ENCODE data around the gene IGFN1. TPM values are rescaled to one million over a fixed set of nuclear protein-coding genes. Genes with fewer than 3 reads are reported as not detected.
A peak's percentile ranks its signal among the peaks of the same experiment; 100 is the strongest.

The IGFN1 gene
- total RNA-seq, 2 experiments from 2014 or later = not detected

DNA sequence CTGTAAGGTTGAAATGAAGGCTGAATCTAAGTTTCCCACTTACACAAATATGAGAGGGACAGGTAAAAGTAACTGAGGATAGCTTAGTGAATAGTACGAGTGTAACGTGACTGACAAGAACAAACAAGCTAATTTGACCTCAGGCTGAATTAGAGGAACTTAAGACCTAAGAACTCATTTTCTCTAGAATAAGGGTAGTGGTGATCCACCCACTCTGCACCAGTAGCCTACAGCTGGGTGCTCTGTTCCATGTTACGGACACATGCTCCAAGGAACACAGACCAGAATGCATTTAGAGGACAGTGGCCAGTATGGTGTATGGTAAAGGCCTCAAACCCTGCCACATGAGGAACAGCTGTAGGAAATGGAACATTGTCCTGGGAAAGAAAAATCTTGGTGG is 21.4 kb upstream of the IGFN1 start:
- no peak for ATAC-seq (ENCODE audit: poor library complexity)
- H3K27ac Mint-ChIP-seq = no peak overlapping the region
- H3K36me3 Mint-ChIP-seq (ENCODE audit: low read depth) = no peaks in the 10 kb centered on the region
- CTCF ChIA-PET = interaction anchor here (0.8 to 2.4 kb wide), 2 partner anchors 10 to 56 kb away, joined by 4 to 6 read pairs; no protein-coding TSS in a partner anchor
- no peaks in the 10 kb centered on the region for H3K9me3 Mint-ChIP-seq
- Histone ChIP-seq H3K27me3 (ENCODE audit: control insufficient read depth in 1 of 2, insufficient read depth in 2 of 2, low read length in 2 of 2) (no peaks in the 10 kb centered on the region), H3K4me3 (ENCODE audit: low read length) (no peak overlapping the region), H3K4me1 (ENCODE audit: insufficient read depth, low read length) (peaks cover 15% of the 10 kb centered on the region), H3K9me3 (ENCODE audit: control insufficient read depth in 1 of 2, insufficient read depth in 1 of 2, low read length in 2 of 2) (peaks cover 0 to 3% of the 10 kb centered on the region in 2 experiments), H3K36me3 (ENCODE audit: insufficient read depth, low read length) (no peaks in the 10 kb centered on the region), H3K27ac (ENCODE audit: low read depth in 1 of 2, low read length in 2 of 2) (no peak overlapping the region)
- intact Hi-C loops (cut with DNase I, micrococcal nuclease) = no loop called here
- POLR2A ChIA-PET = interaction anchor here (3.5 kb wide), 1 partner anchor 15 kb away, joined by 12 read pairs; the partner anchor contains the start of gene TMEM9
- H3K4me1 Mint-ChIP-seq (ENCODE audit: low read depth) = peaks cover 23% of the 10 kb centered on the region
- no peak overlapping the region for H3K4me3 Mint-ChIP-seq
- DNase-seq = no peak
- H3K27me3 Mint-ChIP-seq = peaks cover 21% of the 10 kb centered on the region
- no peak for TF ChIP-seq CTCF (IDR thresholded peaks at IDR 0.05)

DNA sequence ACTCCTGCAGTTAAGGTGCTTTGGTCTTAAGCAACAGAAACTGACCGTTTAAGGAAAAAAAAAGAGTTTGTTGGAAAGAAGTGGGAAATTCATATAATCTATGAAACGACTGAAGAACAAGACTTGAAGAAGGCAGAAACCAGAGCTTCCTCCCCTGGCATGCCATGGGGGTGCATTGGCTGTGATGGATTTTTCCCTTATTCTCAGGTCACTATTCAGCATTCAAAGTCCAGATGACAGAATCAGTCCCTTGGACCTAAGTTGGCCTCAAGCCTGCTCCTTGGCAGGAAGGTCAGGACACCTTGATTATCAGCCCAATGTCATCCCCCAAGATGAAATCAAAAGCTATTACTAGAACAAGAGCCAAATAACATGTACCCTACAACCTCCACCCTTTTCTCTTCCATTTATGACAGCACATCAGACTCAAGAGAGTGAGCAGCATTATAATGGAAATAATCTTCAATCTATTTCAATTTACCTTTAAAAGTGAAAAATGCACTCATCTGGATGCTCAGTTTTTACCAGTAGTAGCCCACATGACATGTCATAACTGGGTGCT is 20.6 kb upstream of the IGFN1 start:
- no peaks in the 10 kb centered on the region for H3K36me3 Mint-ChIP-seq (ENCODE audit: low read depth)
- TF ChIP-seq CTCF (IDR thresholded peaks at IDR 0.05) = no peak

DNA sequence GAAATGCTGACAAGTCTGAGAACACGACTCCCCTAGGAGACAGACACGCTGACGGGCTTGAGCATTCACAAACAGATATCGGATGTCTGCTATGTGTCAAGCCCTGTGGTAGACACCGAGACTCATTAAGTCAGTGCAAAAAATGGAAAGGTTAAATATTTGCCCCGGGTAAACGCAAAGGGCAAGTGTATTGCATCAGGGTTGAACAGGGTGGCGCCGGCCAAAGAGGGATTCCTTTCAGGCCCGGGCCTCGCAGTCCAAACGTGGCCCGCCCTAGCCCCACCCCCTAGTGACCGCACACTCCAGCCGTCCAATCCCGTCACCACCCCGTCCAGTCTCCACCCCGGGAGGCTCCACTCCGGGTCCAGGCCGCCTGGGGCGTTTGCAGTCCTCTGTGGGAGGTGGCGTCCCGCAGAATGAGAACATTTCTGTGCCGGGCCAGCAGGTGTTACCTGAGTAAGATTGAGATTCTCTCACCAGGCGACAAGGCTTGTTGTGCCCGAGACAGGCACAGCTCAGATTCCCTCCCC is 20.0 kb upstream of the IGFN1 start:
- intact Hi-C loops (cut with DNase I, micrococcal nuclease) = no loop called here
- no peak for TF ChIP-seq CTCF (IDR thresholded peaks at IDR 0.05)
- Mint-ChIP-seq H3K27ac (peak overlapping the region; percentile 87), H3K4me1 (ENCODE audit: low read depth) (peaks cover 23% of the 10 kb centered on the region), H3K36me3 (ENCODE audit: low read depth) (no peaks in the 10 kb centered on the region), H3K27me3 (peaks cover 21% of the 10 kb centered on the region), H3K4me3 (peak overlapping the region; percentile 96), H3K9me3 (no peaks in the 10 kb centered on the region)
- Histone ChIP-seq H3K4me1 (ENCODE audit: insufficient read depth, low read length) (peaks cover 15% of the 10 kb centered on the region), H3K27me3 (ENCODE audit: control insufficient read depth in 1 of 2, insufficient read depth in 2 of 2, low read length in 2 of 2) (peaks cover 0 to 3% of the 10 kb centered on the region in 2 experiments), H3K27ac (ENCODE audit: low read depth in 1 of 2, low read length in 2 of 2) (no peak overlapping the region), H3K4me3 (ENCODE audit: low read length) (peak overlapping the region; percentile 61), H3K9me3 (ENCODE audit: control insufficient read depth in 1 of 2, insufficient read depth in 1 of 2, low read length in 2 of 2) (no peaks in the 10 kb centered on the region), H3K36me3 (ENCODE audit: insufficient read depth, low read length) (no peaks in the 10 kb centered on the region)
- CTCF ChIA-PET = interaction anchor here (1.0 to 2.4 kb wide), 4 partner anchors 12 to 53 kb away, joined by 3 to 6 read pairs (median 4); partner anchors contain the start of gene TMEM9
- ATAC-seq (ENCODE audit: poor library complexity) (peak; percentile 84), DNase-seq (peak; percentile 43 to 89 (median 54))
- POLR2A ChIA-PET = interaction anchor here (0.7 to 3.5 kb wide), 2 partner anchors 17 to 56 kb away, joined by 3 to 12 read pairs; partner anchors contain the start of gene TMEM9

More for the DNA sequence above, 20.6 kb upstream of the IGFN1 start:
- no peak for DNase-seq
- H3K27me3 ChIP-seq (ENCODE audit: control insufficient read depth in 1 of 2, insufficient read depth in 2 of 2, low read length in 2 of 2) = no peaks in the 10 kb centered on the region
- Mint-ChIP-seq H3K4me3 (peak overlapping the region; percentile 96), H3K9me3 (no peaks in the 10 kb centered on the region), H3K4me1 (ENCODE audit: low read depth) (peaks cover 23% of the 10 kb centered on the region), H3K27ac (peak overlapping the region; percentile 87), H3K27me3 (peaks cover 21% of the 10 kb centered on the region)
- intact Hi-C loops (cut with DNase I, micrococcal nuclease) = no loop called here
- no peak for ATAC-seq (ENCODE audit: poor library complexity)
- POLR2A ChIA-PET = interaction anchor here (3.5 kb wide), 1 partner anchor 16 kb away, joined by 12 read pairs; the partner anchor contains the start of gene TMEM9
- no peaks in the 10 kb centered on the region for H3K36me3 ChIP-seq (ENCODE audit: insufficient read depth, low read length)
- no peak overlapping the region for H3K27ac ChIP-seq (ENCODE audit: low read depth in 1 of 2, low read length in 2 of 2)
- CTCF ChIA-PET = interaction anchor here (2.4 kb wide), 1 partner anchor 11 kb away, joined by 6 read pairs; no protein-coding TSS in a partner anchor
- H3K4me3 ChIP-seq (ENCODE audit: low read length) = no peak overlapping the region
- peaks cover 0 to 3% of the 10 kb centered on the region in 2 experiments for H3K9me3 ChIP-seq (ENCODE audit: control insufficient read depth in 1 of 2, insufficient read depth in 1 of 2, low read length in 2 of 2)
- H3K4me1 ChIP-seq (ENCODE audit: insufficient read depth, low read length) = peaks cover 15% of the 10 kb centered on the region

Data from CD4-positive, alpha-beta T cell (primary cell).